ENCODE data around the gene ARRB2.
A peak's percentile ranks its signal among the peaks of the same experiment; 100 is the strongest.
"Not testable (repeated sequence)": the region's sequence is repeated elsewhere in the genome, so short reads cannot be mapped to it uniquely, and the experiment has no call there.

The ARRB2 gene

DNA sequence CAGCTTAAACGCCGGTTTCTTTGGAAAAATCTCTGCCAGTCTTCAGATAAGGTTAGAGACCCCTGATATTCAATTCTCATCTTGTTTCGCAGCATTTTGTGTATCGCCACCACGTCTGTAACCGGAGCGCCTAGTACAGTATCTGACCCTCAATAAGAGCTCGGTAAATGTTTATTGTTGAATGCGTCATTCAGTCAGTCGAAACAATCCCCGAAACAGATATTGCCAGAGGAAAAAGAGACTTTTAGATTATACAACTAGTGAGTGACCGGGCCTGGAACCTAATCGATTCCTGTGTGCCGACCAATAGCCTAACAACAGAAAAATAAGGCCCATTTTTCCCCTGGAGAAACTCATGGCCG is 7.1 kb upstream of the ARRB2 start:
- no peak for DNase-seq

DNA sequence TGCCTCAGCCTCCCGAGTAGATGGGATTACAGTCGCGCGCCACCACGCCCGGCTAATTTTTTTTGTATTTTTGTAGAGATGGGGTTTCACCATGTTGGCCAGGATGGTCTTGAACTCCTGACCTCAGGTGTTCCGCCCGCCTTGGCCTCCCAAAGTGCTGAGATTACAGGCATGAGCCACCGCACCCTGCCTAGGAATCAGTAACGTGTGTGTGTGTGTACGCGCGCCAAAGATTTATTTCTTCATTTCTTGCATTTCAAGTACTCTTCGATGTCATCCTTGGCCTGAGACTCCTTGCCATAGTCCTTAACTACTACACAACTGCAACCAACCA is 5.9 kb upstream of the ARRB2 start:
- DNase-seq = not testable (repeated sequence)

DNA sequence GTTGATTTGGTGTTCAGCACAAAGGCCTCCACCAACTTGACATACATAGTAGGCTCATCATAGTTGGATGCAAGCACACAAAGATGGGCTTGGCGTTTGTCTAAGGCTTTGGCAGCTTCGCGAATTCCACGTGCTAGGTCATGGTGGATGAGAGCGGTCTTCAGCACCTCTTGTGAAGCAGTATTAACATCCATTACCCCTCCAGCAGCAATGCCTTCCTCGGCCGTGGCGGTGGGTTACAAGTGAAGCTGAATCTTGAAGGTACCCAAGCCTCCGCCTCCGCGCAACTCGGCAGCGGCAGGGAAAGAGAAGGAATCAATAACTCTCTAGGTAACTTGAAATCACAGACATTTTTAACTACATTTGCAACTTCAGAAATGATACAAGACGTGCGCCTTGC is 5.4 kb upstream of the ARRB2 start:
- DNase-seq = no peak

DNA sequence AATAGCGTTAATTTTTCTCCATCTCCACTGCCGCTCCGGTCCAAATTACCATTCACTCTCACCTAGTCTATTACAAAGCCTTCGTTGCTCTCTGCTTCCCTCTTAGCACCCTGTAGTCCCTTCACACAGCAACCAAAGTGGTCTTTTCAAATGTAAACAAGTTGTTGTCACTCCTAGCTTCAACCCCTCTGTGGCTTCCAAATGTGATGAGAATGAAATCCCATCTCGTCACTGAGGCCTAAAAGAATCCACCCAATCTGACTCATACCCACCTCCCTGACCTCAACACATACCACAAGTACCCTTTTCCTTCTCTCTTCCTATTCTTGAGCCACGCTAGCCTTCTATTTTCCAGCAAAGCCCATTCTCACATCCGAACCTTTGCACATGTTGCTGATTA is 4.3 kb upstream of the ARRB2 start:
- no peak for DNase-seq

DNA sequence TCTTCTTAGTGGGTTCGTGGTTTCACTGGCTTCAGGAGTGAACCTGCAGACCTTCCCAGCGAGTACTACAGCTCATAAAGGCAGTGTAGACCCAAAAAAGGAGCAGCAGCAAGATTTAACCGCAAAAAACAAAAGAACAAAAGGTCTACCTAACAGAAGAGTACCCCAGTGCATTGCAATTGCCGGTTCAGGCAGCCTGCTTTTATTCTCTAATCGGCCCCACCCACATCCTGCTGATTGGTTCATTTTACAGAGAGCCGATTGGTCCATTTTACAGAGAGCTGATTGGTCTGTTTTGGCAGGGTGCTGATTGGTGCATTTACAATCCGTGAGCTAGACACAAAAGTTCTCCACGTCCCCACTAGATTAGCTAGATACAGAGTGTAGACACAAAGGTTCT is 2.0 kb upstream of the ARRB2 start:
- peak; percentile 12 for DNase-seq

DNA sequence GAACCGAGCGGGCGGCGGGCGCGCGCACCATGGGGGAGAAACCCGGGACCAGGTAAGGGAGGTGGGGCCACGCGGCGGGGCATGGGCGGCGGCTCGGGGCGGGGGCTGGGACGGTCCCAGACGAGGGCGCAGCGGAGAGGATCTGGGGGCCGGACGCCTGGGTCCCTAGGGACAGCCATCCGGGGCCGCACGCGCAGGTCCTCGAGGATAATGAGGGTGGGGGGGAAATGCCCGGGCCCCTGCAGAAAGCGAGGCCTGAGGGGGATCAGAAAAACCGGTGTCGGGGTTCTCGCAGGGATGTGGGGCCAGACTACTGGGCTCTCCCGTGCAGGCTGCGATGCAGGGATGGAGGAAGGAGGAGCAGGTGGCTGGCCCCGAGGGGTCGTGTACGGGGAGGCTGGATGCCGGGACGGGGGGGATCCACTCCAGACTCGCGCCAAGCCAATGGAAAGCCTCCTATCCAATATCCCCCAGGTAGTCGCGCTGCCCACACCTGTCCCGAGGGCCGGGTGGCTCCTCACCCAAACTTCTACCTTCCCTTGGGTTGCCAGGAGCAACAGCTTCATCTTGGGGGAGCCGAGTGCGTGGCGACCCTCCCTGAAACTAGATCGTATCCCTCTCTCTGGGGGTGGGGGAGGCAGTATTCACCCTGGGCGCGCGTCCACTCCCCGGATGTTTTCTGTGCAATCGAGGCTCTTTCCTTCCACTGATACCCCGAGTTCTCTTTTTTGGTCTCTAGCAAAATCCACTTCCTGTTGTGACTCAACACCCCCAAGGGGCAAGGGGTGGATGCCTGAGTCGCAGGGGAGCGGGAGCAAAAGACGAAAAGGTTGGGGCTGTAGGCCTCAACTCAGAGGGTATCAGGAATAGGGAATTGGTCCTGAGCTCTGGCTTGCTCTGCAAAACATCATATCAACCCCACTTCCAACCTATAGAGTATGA is 532 bp downstream of the ARRB2 start:
- DNase-seq = no peak

DNA sequence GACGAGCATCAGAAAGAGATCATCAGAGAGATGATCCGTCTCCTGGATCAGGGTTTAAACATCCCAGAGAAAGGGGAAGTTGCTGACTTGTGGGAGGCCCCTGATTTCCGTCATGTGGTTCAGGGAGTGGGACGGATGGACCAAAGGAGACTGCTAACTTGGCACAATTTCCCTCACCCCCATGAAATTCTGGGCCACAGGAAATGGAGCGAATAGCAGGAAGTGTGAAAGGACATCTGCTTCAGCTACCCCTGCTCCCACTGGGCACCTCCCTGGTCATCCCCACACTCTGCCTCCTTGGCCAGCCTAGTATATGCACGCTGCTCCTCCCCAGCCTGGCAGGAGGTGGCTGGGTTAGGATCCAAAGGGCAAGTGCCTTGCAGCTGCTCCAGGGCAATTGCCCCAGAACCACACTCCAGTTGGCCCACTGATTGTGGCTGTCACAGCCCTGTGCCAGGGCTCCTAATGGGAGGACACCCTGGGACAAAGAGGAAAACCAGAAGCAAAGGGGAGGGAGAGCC is 1.3 kb downstream of the ARRB2 start:
- DNase-seq = no peak

DNA sequence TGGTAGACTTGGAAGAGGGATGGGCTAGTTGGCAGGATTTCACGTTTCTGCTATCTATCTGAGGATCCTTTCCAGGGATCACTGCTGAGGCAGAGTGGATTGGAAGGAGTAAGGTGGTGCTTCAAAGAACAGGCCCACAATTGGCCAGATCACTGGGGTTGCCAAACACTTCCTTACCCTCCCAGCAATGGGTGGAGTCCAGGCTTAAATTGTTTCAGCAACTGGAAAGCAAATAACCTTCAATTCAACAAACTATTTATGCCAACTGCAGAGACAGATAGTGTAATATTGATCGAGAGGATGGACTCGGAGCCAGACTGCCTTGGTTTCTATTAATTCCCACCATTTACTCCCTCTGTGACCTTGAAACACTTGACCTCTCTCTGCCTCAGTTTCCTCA is 2.1 kb downstream of the ARRB2 start:
- no peak for DNase-seq

DNA sequence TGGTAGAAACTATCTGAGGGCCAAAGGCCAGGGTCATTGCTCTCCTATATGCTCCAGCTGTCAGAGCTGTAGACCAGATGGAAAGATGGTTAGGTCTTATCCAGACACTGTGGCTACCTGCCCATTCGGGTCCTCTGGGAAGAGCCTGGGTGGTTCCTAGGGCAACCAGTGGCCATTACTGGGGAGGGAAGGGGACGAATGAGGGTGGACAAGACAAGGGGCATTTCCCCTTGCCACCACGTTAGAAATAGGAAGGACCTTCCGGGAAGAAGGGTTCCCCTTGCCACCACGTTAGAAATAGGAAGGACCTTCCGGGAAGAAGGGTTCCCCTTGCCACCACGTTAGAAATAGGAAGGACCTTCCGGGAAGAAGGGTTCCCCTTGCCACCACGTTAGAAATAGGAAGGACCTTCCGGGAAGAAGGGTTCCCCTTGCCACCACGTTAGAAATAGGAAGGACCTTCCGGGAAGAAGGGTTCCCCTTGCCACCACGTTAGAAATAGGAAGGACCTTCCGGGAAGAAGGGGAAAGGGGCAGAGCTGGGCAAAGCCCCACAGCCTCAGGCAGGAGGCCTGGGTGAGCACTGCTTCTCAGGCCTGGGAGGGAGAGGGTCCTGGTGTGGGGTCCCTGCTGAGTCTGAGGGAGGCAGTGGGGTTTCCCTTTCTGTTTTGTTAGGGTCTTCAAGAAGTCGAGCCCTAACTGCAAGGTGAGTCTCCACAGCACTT is 4.1 kb downstream of the ARRB2 start:
- not testable (repeated sequence) for DNase-seq

DNA sequence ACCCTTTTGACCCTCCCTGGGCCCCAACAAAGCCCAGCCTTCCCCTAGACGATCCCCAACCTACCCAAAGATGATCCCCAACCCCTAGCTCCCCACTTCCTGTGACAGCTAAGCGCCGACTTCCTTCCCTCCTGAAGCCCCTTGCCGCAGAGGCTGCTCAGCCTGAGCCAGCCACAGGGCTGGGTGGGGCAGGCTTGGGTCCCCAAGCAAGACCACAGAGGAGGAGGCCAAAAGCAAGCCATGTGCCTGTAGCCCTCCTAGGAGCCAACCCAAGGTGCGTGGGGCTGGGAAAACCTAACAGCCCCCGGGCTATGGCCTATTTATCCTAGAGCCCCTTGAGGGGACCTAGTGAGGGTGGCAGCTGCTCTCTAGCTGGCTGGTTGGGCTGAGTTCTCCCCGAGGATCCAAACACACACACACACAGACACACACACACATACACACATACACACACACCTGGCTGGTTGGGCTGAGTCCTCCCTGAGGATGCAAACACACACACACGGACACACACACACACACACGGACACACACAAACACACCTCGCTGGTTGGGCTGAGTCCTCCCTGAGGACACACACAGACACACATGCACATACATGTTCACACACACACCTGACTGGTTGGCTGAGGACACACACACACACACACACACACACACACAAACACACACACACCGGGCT is 4.8 kb downstream of the ARRB2 start:
- DNase-seq = no peak

DNA sequence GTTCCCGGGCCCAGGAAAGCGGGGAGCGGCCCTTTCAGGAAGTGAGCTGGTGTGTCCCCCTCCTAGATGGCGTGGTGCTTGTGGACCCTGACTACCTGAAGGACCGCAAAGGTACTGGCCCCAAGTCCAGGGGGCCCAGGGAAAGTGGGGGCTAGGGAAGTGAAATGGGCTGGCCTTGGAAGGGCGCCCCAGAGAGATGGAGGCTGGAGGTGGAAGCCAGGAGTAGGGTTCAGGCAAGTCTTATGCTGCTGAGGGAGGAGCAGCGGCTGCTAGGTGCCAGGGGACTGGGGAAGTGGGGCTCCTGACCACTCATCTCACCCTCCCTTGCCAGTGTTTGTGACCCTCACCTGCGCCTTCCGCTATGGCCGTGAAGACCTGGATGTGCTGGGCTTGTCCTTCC is 5.6 kb downstream of the ARRB2 start:
- no peak for DNase-seq

DNA sequence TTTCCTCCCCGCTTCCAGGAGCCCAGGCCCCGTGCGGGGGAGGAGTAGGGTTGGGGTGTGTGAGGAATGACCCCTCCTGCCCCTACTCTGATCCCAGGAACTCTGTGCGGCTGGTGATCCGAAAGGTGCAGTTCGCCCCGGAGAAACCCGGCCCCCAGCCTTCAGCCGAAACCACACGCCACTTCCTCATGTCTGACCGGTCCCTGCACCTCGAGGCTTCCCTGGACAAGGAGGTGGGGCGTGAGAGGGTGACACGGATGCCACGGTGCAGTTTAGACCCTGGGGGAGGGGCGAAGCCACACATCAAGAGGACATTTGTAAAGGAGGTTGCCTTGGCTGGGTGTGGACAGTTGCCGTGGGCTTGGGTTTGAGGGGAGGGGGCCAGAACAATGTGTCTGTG is 7.4 kb downstream of the ARRB2 start:
- no peak for DNase-seq

DNA sequence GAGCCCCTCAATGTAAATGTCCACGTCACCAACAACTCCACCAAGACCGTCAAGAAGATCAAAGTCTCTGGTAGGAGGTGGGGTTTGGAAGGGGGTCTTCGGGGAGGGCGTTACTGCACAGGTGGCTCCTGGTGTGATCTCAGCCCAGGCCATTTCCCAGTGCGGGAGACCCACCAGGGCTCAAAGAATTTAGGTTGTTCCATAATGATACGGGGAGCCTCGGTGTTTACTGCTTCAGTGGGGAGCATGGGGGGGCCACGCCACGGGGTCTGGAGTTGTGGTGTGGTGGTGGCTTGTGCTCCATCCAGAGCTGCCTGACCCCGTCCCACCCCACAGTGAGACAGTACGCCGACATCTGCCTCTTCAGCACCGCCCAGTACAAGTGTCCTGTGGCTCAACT is 7.8 kb downstream of the ARRB2 start:
- DNase-seq = no peak

DNA sequence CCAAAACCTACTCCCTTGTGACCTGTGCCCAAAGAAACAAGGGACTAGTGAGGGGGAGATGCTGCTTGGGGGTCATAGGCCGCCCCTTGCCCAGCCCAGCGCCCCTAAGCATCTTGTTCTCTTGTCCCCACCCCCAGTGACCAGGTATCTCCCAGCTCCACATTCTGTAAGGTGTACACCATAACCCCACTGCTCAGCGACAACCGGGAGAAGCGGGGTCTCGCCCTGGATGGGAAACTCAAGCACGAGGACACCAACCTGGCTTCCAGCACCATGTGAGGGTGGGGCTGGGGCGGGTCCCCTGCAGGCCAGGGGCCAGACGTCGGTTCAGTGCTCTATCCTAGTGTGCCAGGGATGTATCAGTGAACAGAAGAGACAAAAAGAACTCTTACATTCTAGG is 8.7 kb downstream of the ARRB2 start:
- DNase-seq = no peak

DNA sequence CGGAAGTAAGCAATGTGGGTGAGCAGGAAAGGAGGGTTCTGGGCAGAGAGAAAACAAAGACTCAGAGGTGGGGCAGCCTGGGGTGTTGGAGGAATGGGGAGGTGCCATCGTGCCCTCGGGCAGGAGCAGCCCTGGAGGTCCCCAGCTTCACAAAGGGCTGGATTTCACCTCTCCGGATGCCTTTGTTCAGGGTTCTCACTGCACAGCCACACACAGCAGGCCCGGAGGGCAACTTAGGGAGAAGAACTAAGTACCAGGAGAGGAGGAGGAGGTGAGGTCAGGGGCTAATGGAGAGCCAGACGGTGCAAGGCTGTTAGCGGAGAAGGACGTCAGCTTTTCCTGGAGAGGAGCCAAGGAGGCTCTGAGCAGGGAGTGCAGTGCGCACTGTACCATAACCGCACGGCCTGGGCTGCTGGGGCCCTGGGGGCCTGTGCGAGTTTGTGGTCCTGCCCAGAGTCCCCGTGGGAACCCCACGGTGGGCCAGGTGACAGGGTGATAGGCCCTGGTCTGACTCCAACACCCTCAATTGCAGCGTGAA is 9.3 kb downstream of the ARRB2 start:
- no peak for DNase-seq

DNA sequence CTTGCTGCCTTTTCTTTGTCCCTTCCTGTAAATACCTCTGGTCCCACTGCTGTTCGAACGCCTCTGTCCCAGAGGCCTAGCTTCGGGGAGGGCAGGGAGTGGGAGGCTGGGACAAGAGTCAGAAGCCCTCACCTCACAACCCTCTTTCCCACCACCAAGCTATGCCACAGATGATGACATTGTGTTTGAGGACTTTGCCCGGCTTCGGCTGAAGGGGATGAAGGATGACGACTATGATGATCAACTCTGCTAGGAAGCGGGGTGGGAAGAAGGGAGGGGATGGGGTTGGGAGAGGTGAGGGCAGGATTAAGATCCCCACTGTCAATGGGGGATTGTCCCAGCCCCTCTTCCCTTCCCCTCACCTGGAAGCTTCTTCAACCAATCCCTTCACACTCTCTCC is 10.4 kb downstream of the ARRB2 start:
- no peak for DNase-seq

DNA sequence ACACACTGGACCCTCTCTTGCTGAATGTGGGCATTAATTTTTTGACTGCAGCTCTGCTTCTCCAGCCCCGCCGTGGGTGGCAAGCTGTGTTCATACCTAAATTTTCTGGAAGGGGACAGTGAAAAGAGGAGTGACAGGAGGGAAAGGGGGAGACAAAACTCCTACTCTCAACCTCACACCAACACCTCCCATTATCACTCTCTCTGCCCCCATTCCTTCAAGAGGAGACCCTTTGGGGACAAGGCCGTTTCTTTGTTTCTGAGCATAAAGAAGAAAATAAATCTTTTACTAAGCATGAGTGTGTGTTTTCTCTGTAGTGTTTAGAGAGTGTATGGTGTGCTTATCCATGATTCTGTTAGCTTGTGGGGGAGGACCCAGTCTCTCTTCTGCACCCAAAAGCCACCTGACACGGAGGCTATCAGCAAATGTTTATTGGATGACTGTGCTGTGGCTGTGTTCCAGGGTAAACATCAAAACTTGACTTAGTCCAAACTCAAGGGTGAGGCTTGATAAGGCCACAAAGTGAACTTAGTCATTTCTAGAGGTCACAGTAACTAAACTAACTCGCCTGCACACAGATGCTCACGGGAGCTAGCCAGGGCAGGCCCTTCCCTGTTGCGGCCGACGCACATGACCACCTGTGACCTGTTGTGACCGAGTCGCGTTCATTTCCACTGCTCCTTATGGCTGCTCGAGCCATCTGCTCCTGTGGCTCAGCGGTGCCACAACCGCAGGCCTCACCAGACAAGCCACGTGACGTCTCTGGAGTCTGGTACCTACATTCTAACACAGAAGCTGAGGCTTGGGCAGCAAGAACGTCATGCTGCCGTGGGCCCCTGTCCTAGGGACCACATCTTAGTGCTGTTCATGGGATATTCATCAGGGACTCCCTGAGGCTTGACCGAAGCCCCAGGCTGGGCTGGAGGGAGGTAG is 11.0 kb downstream of the ARRB2 start:
- DNase-seq = no peak

DNA sequence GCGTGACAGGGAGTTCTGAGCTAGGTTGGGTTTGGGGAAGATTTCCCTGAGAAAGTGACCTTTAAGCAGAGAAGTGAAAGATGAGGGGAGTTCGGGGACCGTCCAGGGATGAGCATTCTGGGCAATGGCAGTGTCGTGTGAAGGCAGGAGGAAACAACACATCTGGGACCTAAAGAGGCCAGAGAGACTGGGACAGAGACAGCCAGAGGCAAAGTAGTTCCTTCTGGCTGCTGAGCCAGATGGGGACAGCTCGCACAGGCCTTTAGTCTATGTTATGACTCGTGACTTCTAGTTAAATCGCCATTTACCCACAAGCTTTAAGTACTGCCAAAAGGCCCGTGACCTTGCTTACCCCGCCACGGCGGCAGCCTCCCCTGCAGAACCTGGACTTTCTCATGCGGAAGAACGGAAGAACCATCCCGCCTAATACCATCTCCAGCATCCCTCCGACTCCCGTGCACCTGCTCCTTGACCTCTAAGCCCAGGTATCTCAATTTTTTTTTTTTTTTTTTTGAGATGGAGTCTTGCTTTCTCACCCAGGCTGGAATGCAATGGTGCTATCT is 12.3 kb downstream of the ARRB2 start:
- no peak for DNase-seq

DNA sequence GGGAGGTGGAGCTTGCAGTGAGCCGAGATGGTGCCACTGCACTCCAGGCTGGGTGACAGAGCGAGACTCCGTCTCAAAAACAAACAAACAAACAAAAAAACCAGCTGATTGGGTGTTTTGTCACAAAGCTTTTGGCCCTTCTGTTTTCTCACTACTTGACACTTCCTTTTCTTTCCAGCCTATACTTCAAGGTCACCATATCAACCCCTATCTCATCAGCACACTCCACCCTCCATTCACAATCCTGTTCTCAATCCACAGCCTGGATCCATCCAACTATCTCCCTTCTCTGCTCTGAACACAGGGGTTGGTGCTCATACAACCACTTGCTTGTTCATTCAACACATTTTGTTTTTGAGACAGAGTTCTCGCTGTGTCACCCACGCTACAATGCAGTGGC is 14.2 kb downstream of the ARRB2 start:
- no peak for DNase-seq

DNA sequence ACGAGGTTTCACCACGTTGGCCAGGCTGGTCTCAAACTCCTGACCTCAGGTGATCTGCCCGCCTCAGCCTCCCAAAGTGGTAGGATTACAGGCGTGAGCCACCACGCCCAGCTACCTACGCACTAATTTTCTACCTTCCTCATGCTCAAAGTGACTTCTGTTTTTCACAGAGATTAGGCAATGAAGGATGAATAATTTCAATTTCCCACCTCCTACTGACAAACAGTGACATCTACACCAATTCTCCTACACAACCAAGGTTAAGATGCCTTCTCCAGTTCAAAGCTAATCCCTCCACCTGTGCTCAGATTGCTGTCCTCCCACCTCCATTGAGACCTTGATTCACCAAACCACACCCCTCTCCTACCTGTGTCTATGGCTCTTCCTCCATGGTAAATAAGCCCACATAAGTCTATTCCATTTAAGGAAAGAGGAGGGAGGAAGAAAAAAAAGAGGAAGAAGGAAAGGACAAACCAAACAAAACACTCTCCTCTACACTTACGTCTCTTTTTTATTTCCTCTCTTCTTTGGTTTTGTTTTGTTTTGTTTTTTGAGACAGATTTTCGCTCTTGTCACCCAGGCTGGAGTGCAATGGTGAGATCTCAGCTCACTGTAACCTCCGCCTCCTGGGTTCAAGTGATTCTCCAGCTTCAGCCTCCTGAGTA is 15.3 kb downstream of the ARRB2 start:
- no peak for DNase-seq

DNA sequence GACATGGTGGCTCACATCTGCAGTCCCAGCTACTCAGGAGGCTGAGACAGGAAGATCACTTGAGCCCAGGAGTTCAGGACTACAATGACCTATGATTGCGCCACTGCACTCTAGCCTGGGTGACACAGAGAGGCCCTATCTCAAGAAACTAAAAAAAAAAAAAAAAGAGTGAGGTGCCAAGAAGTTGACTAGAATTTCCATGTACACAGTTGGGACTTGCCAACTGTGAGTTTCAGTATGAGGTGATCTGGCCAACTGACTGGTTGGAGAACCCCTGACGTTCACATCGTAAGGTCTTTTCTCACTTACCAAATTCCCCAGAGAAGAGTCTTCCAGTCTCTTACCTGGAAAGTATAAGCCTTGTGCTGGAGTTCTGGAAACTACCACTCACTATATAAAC is 17.7 kb downstream of the ARRB2 start:
- no peak for DNase-seq
